ENCODE results near the gene MMAA. TPM values are rescaled to one million over a fixed set of nuclear protein-coding genes. Genes with fewer than 3 reads are reported as not detected.

MMAA gene
- total and polyA plus RNA-seq, 2 donors (not counting 1 experiment from before 2014, with no cell fraction given): 3.9 to 9.0 TPM

- DNase-seq (no peak), ATAC-seq (ENCODE audit: low read depth) (no peak)
- no peak for TF ChIP-seq EZH2 (IDR thresholded peaks at IDR 0.05; ENCODE audit: borderline replicate concordance, insufficient read depth, low read depth, low read length, poor library complexity, severe bottlenecking)
- TF ChIP-seq CTCF (IDR thresholded peaks at IDR 0.05): no peak
- Histone ChIP-seq H3K4me2 (replicated peaks; ENCODE audit: low read depth, low read length, poor library complexity, severe bottlenecking) (no peak within 1 kb of the TSS), H3K9ac (ENCODE audit: low read length) (no peak within 1 kb of the TSS), H4K20me1 (ENCODE audit: control insufficient read depth, insufficient read depth, low read length, poor library complexity, severe bottlenecking) (no peaks in the 10 kb centered on the region), H3K4me3 (ENCODE audit: control extremely low read depth in 1 of 5, extremely low read depth in 1 of 5, insufficient read depth in 1 of 5, low read depth in 2 of 5, low read length in 4 of 5) (no peak within 1 kb of the TSS), H2AFZ (ENCODE audit: insufficient read depth, low read depth, low read length, poor library complexity, severe bottlenecking) (no peak within 1 kb of the TSS), H3K36me3 (replicated peaks in 1 of 2; ENCODE audit: control extremely low read depth in 1 of 2, control insufficient read depth in 1 of 2, extremely low read depth in 1 of 2, insufficient read depth in 2 of 2, low read length in 1 of 2) (no peaks in the 10 kb centered on the region), H3K79me2 (ENCODE audit: control insufficient read depth, insufficient read depth, low read length) (no peaks in the 10 kb centered on the region), H3K27ac (ENCODE audit: low read length in 2 of 2) (no peak within 1 kb of the TSS), H3K4me1 (ENCODE audit: control insufficient read depth in 2 of 2, insufficient read depth in 2 of 2, low read length in 2 of 2) (no peaks in the 10 kb centered on the region), H3K27me3 (replicated peaks in 1 of 4; ENCODE audit: control extremely low read depth in 1 of 4, control insufficient read depth in 3 of 4, insufficient read depth in 4 of 4, low read length in 3 of 4) (no peaks in the 10 kb centered on the region), H3K9me3 (ENCODE audit: control extremely low read depth in 1 of 3, control insufficient read depth in 2 of 3, insufficient read depth in 1 of 3, low read length in 2 of 3) (peaks cover 0 to 4% (median 0%) of the 10 kb centered on the region in 3 donors)
- WGBS (ENCODE audit: insufficient coverage): 77% methylated on average over 6 of the region's 6 CpGs
- Mint-ChIP-seq H3K4me1 (no peaks in the 10 kb centered on the region), H3K27me3 (peaks cover 32% of the 10 kb centered on the region), H3K27ac (no peak within 1 kb of the TSS), H3K4me3 (no peak within 1 kb of the TSS), H3K9me3 (ENCODE audit: insufficient read depth) (peaks cover 13% of the 10 kb centered on the region)
- ChIA-PET CTCF (no interaction called here), POLR2A (no interaction called here)
- intact Hi-C loops (cut with micrococcal nuclease): no loop called here
These were observed 60.8 kb downstream of the MMAA start, which contains the start of gene C4orf51 for GRCh38 chr4:145679991-145680455. Gene C4orf51 (plus strand): TSS chr4:145680146. CDS start chr4:145680204, 58 bp downstream.

- Histone ChIP-seq H3K4me3 (ENCODE audit: control extremely low read depth in 1 of 5, extremely low read depth in 1 of 5, insufficient read depth in 1 of 5, low read depth in 2 of 5, low read length in 4 of 5) (no peak overlapping the region), H3K9me3 (ENCODE audit: control extremely low read depth in 1 of 3, control insufficient read depth in 2 of 3, insufficient read depth in 1 of 3, low read length in 2 of 3) (peaks cover 0 to 4% (median 0%) of the 10 kb centered on the region in 3 donors), H4K20me1 (ENCODE audit: control insufficient read depth, insufficient read depth, low read length, poor library complexity, severe bottlenecking) (no peaks in the 10 kb centered on the region), H3K4me2 (replicated peaks; ENCODE audit: low read depth, low read length, poor library complexity, severe bottlenecking) (no peak overlapping the region), H3K4me1 (ENCODE audit: control insufficient read depth in 2 of 2, insufficient read depth in 2 of 2, low read length in 2 of 2) (no peaks in the 10 kb centered on the region), H3K27me3 (replicated peaks in 1 of 4; ENCODE audit: control extremely low read depth in 1 of 4, control insufficient read depth in 3 of 4, insufficient read depth in 4 of 4, low read length in 3 of 4) (no peaks in the 10 kb centered on the region), H3K79me2 (ENCODE audit: control insufficient read depth, insufficient read depth, low read length) (no peaks in the 10 kb centered on the region), H2AFZ (ENCODE audit: insufficient read depth, low read depth, low read length, poor library complexity, severe bottlenecking) (no peak overlapping the region), H3K9ac (ENCODE audit: low read length) (no peak overlapping the region), H3K36me3 (replicated peaks in 1 of 2; ENCODE audit: control extremely low read depth in 1 of 2, control insufficient read depth in 1 of 2, extremely low read depth in 1 of 2, insufficient read depth in 2 of 2, low read length in 1 of 2) (no peaks in the 10 kb centered on the region), H3K27ac (ENCODE audit: low read length in 2 of 2) (no peak overlapping the region)
- ChIA-PET CTCF (no interaction called here), POLR2A (no interaction called here)
- 100% methylated on average over 1 of the region's 1 CpG for WGBS (ENCODE audit: insufficient coverage)
- Mint-ChIP-seq H3K27ac (no peak overlapping the region), H3K4me3 (no peak overlapping the region), H3K9me3 (ENCODE audit: insufficient read depth) (peaks cover 13% of the 10 kb centered on the region), H3K27me3 (peaks cover 36% of the 10 kb centered on the region), H3K4me1 (no peaks in the 10 kb centered on the region)
- no peak for TF ChIP-seq CTCF (IDR thresholded peaks at IDR 0.05)
- no peak for TF ChIP-seq EZH2 (IDR thresholded peaks at IDR 0.05; ENCODE audit: borderline replicate concordance, insufficient read depth, low read depth, low read length, poor library complexity, severe bottlenecking)
- intact Hi-C loops (cut with micrococcal nuclease): no loop called here
- ATAC-seq (ENCODE audit: low read depth) (no peak), DNase-seq (no peak)
These were observed 61.7 kb downstream of the MMAA start for GRCh38 chr4:145680902-145681301.
